Cardiac fibroblast (primary cell): ENCODE measurements around the gene GRK3.

ENCODE experiments used
- DNase-seq, 2 donors: peaks; one replicate each; pipeline versions ENCODE4 v3.0.0 to v3.0.0-alpha.2; 2010; ENCODE audit warnings: low read depth in 2 of 2
- H3K4me3 ChIP-seq, 2 donors: replicated peaks in 1 of 2; 1 replicate in 1 of 2; 2 replicates in 1 of 2; pipeline ENCODE4 v1.5.1; 2011; ENCODE audit warnings: low read depth in 2 of 2, low read length in 2 of 2, mild to moderate bottlenecking in 2 of 2, moderate library complexity in 1 of 2
- CTCF ChIP-seq: IDR thresholded peaks from one replicate; pipeline ENCODE4 v1.5.1; 2011; ENCODE audit warnings: low read depth, mild to moderate bottlenecking, low read length, inconsistent platforms

GRK3 gene

GRCh38 chr22:25695146-25695545, 130.7 kb downstream of the GRK3 start:
- no peak for DNase-seq
- TF ChIP-seq CTCF = no peak
- H3K4me3 ChIP-seq = no peak overlapping the region

- TF ChIP-seq CTCF = no peak
- no peak for DNase-seq
- no peak overlapping the region for H3K4me3 ChIP-seq
Observed at GRCh38 chr22:25696763-25697162, 132.3 kb downstream of the GRK3 start.

- DNase-seq = peak in 1 of 2 donors; percentile 45
Observed at GRCh38 chr22:25697181-25697664, 132.7 kb downstream of the GRK3 start.

GRCh38 chr22:25697978-25698377, 133.5 kb downstream of the GRK3 start:
- no peak for TF ChIP-seq CTCF
- H3K4me3 ChIP-seq = no peak overlapping the region
- no peak for DNase-seq

More at GRCh38 chr22:25697181-25697664, 132.7 kb downstream of the GRK3 start:
- H3K4me3 ChIP-seq = no peak overlapping the region
- no peak for TF ChIP-seq CTCF

- no peak overlapping the region for H3K4me3 ChIP-seq
- TF ChIP-seq CTCF = no peak
Observed at GRCh38 chr22:25698461-25698860, 134.0 kb downstream of the GRK3 start.

GRCh38 chr22:25698978-25699377, 134.5 kb downstream of the GRK3 start:
- H3K4me3 ChIP-seq = no peak overlapping the region
- DNase-seq = no peak
- TF ChIP-seq CTCF = no peak

More at GRCh38 chr22:25698461-25698860, 134.0 kb downstream of the GRK3 start:
- no peak for DNase-seq

GRCh38 chr22:25701056-25701780, 136.7 kb downstream of the GRK3 start:
- DNase-seq = peak in 1 of 2 donors; percentile 50
- no peak overlapping the region for H3K4me3 ChIP-seq
- no peak for TF ChIP-seq CTCF
